ENCODE data around the gene MT1G.

DNA sequence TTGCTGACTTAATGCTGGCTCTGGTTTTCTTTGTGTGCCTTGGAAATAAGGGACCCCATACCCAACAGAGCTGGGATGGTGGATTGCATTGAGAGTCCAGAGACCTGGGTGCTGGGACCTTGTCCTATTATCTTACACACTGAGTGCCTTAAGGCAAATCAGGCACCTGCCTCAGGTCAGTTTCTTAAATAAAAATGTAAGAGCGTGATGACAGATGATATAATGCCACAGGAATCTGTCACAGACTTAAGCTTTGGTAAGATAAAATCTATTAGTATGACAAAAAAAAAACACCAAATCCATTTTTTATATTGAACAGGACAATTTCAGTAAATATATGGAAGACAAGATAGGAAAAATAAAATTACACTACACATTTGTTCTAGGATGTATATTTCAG, 27.8 kb downstream of the MT1G start:
- TF ChIP-seq, protein P1, sequence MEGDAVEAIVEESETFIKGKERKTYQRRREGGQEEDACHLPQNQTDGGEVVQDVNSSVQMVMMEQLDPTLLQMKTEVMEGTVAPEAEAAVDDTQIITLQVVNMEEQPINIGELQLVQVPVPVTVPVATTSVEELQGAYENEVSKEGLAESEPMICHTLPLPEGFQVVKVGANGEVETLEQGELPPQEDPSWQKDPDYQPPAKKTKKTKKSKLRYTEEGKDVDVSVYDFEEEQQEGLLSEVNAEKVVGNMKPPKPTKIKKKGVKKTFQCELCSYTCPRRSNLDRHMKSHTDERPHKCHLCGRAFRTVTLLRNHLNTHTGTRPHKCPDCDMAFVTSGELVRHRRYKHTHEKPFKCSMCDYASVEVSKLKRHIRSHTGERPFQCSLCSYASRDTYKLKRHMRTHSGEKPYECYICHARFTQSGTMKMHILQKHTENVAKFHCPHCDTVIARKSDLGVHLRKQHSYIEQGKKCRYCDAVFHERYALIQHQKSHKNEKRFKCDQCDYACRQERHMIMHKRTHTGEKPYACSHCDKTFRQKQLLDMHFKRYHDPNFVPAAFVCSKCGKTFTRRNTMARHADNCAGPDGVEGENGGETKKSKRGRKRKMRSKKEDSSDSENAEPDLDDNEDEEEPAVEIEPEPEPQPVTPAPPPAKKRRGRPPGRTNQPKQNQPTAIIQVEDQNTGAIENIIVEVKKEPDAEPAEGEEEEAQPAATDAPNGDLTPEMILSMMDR (IDR thresholded peaks at IDR 0.05; ENCODE audit: poor library complexity, severe bottlenecking) = no peak
- no peak for TF ChIP-seq SMC3 (conservative IDR thresholded peaks at IDR 0.05; ENCODE audit: poor library complexity)
- no peak for TF ChIP-seq POLR2AphosphoS5 (IDR thresholded peaks at IDR 0.05)
- TF ChIP-seq EP300 (conservative IDR thresholded peaks at IDR 0.05; ENCODE audit: poor library complexity, severe bottlenecking) = no peak
- TF ChIP-seq EZH2 (IDR thresholded peaks at IDR 0.05; ENCODE audit: borderline replicate concordance, insufficient read depth, low read length, poor library complexity, severe bottlenecking) = no peak
- no peak for TF ChIP-seq RAD21 (conservative IDR thresholded peaks at IDR 0.05)
- TF ChIP-seq MXI1 (conservative IDR thresholded peaks at IDR 0.05; ENCODE audit: poor library complexity, severe bottlenecking) = no peak
- TF ChIP-seq, protein P2, sequence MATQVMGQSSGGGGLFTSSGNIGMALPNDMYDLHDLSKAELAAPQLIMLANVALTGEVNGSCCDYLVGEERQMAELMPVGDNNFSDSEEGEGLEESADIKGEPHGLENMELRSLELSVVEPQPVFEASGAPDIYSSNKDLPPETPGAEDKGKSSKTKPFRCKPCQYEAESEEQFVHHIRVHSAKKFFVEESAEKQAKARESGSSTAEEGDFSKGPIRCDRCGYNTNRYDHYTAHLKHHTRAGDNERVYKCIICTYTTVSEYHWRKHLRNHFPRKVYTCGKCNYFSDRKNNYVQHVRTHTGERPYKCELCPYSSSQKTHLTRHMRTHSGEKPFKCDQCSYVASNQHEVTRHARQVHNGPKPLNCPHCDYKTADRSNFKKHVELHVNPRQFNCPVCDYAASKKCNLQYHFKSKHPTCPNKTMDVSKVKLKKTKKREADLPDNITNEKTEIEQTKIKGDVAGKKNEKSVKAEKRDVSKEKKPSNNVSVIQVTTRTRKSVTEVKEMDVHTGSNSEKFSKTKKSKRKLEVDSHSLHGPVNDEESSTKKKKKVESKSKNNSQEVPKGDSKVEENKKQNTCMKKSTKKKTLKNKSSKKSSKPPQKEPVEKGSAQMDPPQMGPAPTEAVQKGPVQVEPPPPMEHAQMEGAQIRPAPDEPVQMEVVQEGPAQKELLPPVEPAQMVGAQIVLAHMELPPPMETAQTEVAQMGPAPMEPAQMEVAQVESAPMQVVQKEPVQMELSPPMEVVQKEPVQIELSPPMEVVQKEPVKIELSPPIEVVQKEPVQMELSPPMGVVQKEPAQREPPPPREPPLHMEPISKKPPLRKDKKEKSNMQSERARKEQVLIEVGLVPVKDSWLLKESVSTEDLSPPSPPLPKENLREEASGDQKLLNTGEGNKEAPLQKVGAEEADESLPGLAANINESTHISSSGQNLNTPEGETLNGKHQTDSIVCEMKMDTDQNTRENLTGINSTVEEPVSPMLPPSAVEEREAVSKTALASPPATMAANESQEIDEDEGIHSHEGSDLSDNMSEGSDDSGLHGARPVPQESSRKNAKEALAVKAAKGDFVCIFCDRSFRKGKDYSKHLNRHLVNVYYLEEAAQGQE (IDR thresholded peaks at IDR 0.05; ENCODE audit: borderline replicate concordance) = no peak
